Left lung (tissue), 10 donors: ENCODE measurements around the gene MYO1G. TPM values are rescaled to one million over a fixed set of nuclear protein-coding genes. Genes with fewer than 3 reads are reported as not detected.

Experiments
- ATAC-seq: fragments of 200-7000 bp; cut with Tn5 transposase; one replicate; pipeline ENCODE4 v1.9.1; 2020; ENCODE audit warnings: moderate library complexity
- DNase-seq, 4 donors: peaks; one replicate each; pipeline ENCODE4 v3.0.0-alpha.2; 2013 to 2020
- H3K27ac ChIP-seq, 2 donors: fragments of 200-600 bp; sonication (generic) in 1 of 2; one replicate each; pipeline versions ENCODE4 v1.5.0 to v1.8.0; 2020 to 2021
- H3K27me3 ChIP-seq, 2 donors: fragments of 200-600 bp; sonication (generic) in 1 of 2; one replicate each; pipeline versions ENCODE4 v1.5.0 to v1.8.0; 2020 to 2021
- H3K36me3 ChIP-seq, 2 donors: fragments of 200-600 bp; sonication (generic) in 1 of 2; one replicate each; pipeline versions ENCODE4 v1.5.0 to v1.8.0; 2020 to 2021
- H3K4me1 ChIP-seq, 2 donors: fragments of 200-600 bp; one replicate each; pipeline ENCODE4 v1.8.0; 2021
- H3K4me3 ChIP-seq, 2 donors: fragments of 200-600 bp; sonication (generic) in 1 of 2; one replicate each; pipeline versions ENCODE4 v1.5.0 to v1.8.0; 2020 to 2021; ENCODE audit warnings: mild to moderate bottlenecking in 1 of 2
- H3K9me3 ChIP-seq, 2 donors: fragments of 200-600 bp; sonication (generic) in 1 of 2; one replicate each; pipeline versions ENCODE4 v1.5.0 to v1.8.0; 2020 to 2021
- CTCF ChIP-seq, 2 donors: fragments of 200-600 bp; sonication (generic) in 1 of 2; IDR thresholded peaks; one replicate each; pipeline versions ENCODE4 v1.5.0 to v1.8.0; 2021; ENCODE audit warnings: antibody characterized with exemption in 2 of 2
- intact Hi-C, 2 donors: fragments of 100-400 bp; cut with DNase I; formaldehyde crosslinking; loops; one replicate each; pipeline versions ENCODE4 v1.11.2 to v1.14.2; 2022
- polyA plus RNA-seq, 6 donors: library from polyadenylated mRNA; unstranded; fragments of 120-200 nt; gene quantifications; one replicate each; pipeline ENCODE4 v1.2.1, GENCODE V29; 2013; ENCODE audit not compliant: insufficient read length in 6 of 6
- total RNA-seq, 2 donors: library from RNA; stranded (reverse); fragmentation: NEBNext Ultra II Directional; extraction: Animal tissue kit (Norgen Biotek cat#: 25700); gene quantifications; one replicate each; pipeline ENCODE4 v1.2.1, GENCODE V29; 2021
- donor health status: DM: no; HTN: yes; CAD: no.
- donor health status: DM: no; HTN: no; CAD: no.

The MYO1G gene
- total and polyA plus RNA-seq, 8 donors: 1.1 to 40.9 (median 1.6) TPM

GRCh38 chr7:44963364-44964290 is 15.2 kb downstream of the MYO1G start:
- no peak overlapping the region for H3K27ac ChIP-seq
- DNase-seq (peak in 1 of 4 donors; percentile 71), ATAC-seq (no peak)
- H3K9me3 ChIP-seq: no peaks in the 10 kb centered on the region
- intact Hi-C loops: loop anchor here in 1 of 2 donors (10.0 kb wide), 1 partner anchor 171 kb away; no protein-coding TSS in a partner anchor
- TF ChIP-seq CTCF (IDR thresholded peaks at IDR 0.05): no peak
- H3K4me3 ChIP-seq: no peak overlapping the region
- peaks cover 0 to 22% of the 10 kb centered on the region in 2 donors for H3K27me3 ChIP-seq
- peaks cover 0 to 67% of the 10 kb centered on the region in 2 donors for H3K36me3 ChIP-seq
- H3K4me1 ChIP-seq: no peaks in the 10 kb centered on the region

GRCh38 chr7:44962483-44963251 is 16.1 kb downstream of the MYO1G start:
- DNase-seq (peak in 3 of 4 donors; percentile 23 to 83 (median 52)), ATAC-seq (peak; percentile 59)
- H3K4me1 ChIP-seq: no peaks in the 10 kb centered on the region
- H3K27ac ChIP-seq: no peak overlapping the region
- peaks cover 0 to 58% of the 10 kb centered on the region in 2 donors for H3K36me3 ChIP-seq
- H3K4me3 ChIP-seq: peak overlapping the region; percentile 0 to 3
- intact Hi-C loops: loop anchor here in 1 of 2 donors (10.0 kb wide), 1 partner anchor 172 kb away; no protein-coding TSS in a partner anchor
- H3K27me3 ChIP-seq: peaks cover 0 to 22% of the 10 kb centered on the region in 2 donors
- no peaks in the 10 kb centered on the region for H3K9me3 ChIP-seq
- TF ChIP-seq CTCF (IDR thresholded peaks at IDR 0.05): no peak

GRCh38 chr7:44961844-44962482 is 16.9 kb downstream of the MYO1G start:
- H3K4me3 ChIP-seq: peak overlapping the region; percentile 0 to 3
- intact Hi-C loops: loop anchor here in 1 of 2 donors (10.0 kb wide), 1 partner anchor 173 kb away; no protein-coding TSS in a partner anchor
- H3K27ac ChIP-seq: no peak overlapping the region
- H3K36me3 ChIP-seq: peaks cover 0 to 51% of the 10 kb centered on the region in 2 donors
- H3K9me3 ChIP-seq: no peaks in the 10 kb centered on the region
- H3K4me1 ChIP-seq: no peaks in the 10 kb centered on the region
- DNase-seq: peak in 1 of 4 donors; percentile 77
- peak; percentile 10 for ATAC-seq
- TF ChIP-seq CTCF (IDR thresholded peaks at IDR 0.05): no peak
- H3K27me3 ChIP-seq: peaks cover 0 to 22% of the 10 kb centered on the region in 2 donors

- peaks cover 0 to 22% of the 10 kb centered on the region in 2 donors for H3K27me3 ChIP-seq
- H3K27ac ChIP-seq: no peak overlapping the region
- H3K9me3 ChIP-seq: no peaks in the 10 kb centered on the region
- DNase-seq: no peak
- no peak overlapping the region for H3K4me3 ChIP-seq
- no peak for TF ChIP-seq CTCF (IDR thresholded peaks at IDR 0.05)
- H3K36me3 ChIP-seq: peaks cover 0 to 32% of the 10 kb centered on the region in 2 donors
- no peaks in the 10 kb centered on the region for H3K4me1 ChIP-seq
- intact Hi-C loops: loop anchor here in 1 of 2 donors (10.0 kb wide), 1 partner anchor 175 kb away; no protein-coding TSS in a partner anchor
- ATAC-seq: no peak
Observed at GRCh38 chr7:44960011-44960580, 18.7 kb downstream of the MYO1G start.
